NK-92 treated with Interleukin-12 subunit alpha and Interleukin-12 subunit beta, amount 100 ng/mL, for 24 hours (cell line): ENCODE data around the gene METTL4.

ENCODE experiments used
- DNase-seq: peaks from one replicate; lab custom pipeline; 2025; lab: John Stamatoyannopoulos, UW

Gene METTL4, protein sequence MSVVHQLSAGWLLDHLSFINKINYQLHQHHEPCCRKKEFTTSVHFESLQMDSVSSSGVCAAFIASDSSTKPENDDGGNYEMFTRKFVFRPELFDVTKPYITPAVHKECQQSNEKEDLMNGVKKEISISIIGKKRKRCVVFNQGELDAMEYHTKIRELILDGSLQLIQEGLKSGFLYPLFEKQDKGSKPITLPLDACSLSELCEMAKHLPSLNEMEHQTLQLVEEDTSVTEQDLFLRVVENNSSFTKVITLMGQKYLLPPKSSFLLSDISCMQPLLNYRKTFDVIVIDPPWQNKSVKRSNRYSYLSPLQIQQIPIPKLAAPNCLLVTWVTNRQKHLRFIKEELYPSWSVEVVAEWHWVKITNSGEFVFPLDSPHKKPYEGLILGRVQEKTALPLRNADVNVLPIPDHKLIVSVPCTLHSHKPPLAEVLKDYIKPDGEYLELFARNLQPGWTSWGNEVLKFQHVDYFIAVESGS

DNA sequence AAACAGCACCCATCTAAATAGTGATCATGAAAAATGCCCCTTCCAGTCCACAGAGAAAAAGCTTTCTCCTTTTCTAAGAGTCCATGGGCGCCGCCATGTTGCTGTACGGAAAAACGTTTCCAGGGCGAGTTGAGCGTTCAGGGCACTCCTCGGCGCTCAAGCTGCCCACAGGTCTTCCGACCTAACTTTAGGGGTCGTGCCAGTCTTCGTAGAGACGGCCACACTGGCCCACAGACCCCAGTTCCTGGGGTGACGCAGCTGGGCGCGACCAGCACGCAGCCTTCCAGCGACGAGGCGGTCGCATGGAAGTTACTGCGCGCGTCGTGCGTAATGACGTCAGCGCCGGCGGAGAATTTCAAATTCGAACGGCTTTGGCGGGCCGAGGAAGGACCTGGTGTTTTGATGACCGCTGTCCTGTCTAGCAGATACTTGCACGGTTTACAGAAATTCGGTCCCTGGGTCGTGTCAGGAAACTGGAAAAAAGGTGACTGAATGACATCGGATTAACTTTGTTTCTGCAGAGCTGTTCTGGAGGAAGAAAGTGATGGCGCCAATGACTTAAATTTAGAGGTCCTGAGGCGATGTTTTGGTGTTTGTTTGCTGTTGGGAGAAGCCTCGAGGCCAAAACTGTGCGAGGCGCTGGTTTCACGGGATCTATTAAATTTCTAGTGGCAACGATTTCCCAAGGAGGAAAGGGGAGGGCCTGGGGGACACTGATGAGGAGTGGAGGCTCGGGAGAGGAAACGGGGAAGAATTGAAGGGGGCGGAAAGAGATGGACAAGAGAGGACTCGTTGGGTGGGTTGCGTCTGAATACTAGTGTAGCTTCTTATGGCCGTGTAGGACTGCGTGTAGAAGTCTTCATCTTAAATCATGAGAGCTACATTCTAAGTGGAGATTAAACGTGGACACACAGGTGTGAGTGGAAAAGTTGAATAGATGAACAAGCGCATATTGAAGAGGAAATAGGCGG, at the start of gene METTL4, which contains the start of gene NDC80:
METTL4 (minus strand) TSS at position 306 of the 971 bp plus-strand sequence. CDS start 4,289 bp downstream, outside the sequence.
NDC80 (plus strand) TSS at position 358 of the 971 bp plus-strand sequence. CDS start 1,429 bp downstream, outside the sequence.
- DNase-seq: peak; percentile 65

DNA sequence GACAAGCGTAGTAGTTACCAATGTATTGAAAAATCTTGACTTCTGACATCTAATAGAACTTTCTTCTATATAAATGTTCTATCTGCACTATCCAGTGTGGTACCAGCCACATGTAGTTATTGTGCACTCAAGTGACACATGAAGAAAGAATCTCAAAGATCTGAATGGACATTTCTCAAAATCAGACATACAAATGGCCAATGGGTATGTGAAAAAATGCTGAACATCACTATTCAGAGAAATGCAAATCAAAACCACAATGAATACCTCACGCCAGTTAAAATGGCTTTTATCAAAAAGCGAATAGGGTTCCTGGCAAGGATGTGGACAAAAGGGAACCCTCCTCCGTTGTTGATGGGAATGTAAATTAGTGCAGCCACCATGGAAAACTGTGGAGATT, 46.7 kb upstream of the METTL4 start:
- DNase-seq: no peak

DNA sequence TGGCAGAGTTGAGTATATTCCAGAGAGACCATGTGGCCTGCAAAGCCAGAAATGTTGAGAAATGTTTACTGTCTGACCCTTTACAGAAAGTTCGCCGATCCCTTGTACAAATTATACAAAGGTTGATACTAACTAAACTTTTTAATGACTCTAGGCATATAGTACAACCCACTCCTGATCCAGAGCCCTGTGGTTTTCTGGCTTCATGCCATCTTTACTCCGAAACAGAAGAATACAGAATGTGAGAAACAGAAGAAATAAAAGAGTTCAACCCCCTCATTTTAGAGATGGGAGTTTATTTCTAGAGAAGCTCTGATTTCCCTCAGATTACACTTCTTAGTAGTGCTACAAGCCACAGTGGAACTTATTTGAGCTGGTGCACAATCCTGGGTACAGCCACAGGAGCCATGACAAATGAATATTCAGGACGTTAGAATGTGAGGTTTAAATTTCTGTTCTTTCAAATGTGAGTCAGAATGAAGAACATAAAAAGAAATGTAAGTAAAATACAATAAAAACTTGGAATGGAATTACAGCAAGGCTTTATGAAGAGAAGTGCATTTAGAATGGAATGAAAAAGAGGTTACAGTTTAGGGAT, 46.2 kb upstream of the METTL4 start:
- DNase-seq: no peak

DNA sequence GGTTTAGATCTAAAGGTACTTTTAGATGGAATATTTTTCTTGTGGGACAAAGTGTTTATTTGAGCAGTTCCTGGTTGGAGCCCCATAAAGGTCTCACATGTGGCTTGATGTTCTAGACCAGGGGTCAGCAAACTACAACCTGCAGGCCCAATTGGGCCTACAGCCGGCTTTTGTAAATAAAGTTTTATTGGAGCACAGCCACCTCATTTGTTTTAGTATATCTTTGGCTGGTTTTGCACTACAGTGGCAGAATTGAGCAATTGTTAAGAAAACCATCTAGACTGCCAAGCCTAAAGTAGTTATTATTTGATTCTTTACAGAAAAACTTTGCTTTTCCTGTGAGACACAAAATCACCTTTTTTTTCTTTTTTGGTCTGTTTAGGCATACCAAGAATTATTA, 41.7 kb upstream of the METTL4 start:
- no peak for DNase-seq

DNA sequence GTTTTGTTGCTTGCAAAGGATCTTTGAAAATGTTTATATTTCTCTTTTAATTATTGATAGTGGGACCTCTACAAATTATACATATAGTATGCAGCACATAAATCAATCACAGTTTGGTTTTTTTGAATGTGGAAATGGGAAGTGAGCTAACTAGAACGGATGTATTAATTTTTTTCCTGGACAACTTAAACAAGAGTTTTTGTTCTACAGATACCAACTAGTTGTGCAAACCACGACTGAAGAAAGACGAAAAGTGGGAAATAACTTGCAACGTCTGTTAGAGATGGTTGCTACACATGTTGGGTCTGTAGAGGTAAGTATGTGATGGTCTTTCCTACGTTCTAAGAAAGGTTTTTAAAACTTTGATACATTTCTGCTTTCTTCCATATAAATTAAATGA, 39.2 kb upstream of the METTL4 start:
- no peak for DNase-seq

DNA sequence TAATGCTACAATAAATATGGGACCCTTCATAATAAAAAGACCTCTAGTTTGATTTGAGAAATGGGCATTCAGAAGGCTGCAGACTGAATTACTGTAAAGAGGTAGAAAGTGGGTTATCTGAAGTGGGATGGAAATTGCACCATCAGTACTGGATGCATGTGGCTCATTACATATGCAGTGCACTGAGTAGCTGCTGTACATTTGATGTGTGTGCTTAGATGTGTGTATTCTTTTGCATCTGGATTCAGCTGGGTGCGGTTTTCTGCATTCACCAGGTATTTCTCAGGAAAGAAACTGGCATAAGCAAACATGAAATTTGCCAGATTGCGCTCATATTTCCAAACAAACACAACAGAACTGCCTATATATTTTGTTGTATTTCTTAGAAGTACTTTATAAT, 38.3 kb upstream of the METTL4 start:
- no peak for DNase-seq

DNA sequence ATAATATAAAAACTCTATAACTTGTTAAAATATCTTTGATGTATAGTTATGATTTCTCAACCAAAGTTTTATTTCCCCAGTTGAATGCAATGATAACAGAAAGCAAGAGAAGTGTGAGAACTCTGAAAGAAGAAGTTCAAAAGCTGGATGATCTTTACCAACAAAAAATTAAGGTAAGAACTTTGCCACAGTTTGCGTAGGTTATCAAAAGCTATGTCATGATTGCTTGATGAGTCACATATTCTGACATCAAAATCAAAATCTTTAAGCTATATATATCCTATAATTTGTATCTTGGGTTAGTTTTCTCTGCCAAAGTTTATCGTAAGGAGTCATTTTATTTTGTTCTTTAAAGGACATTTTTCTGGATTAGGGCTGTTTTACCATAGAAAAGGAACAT, 35.0 kb upstream of the METTL4 start:
- no peak for DNase-seq

DNA sequence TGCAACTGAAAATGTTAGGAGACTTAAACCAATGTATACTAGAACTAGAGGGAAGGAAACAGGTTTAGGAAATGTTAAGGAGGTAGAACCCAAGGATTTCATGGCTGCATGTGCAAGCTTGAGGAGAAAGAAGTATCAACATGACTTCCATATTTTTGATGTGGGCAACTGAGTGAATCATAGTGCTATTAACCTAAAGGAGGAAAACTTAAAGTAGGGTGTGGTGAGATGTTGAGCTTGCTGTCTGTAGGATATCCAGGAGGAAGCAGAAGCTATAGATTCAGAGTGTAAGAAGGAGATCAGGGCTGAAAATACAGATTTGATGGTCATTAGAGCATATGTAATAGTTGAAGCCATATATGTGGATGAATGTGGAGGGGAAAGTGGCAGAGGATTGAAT, 31.5 kb upstream of the METTL4 start:
- DNase-seq: no peak

DNA sequence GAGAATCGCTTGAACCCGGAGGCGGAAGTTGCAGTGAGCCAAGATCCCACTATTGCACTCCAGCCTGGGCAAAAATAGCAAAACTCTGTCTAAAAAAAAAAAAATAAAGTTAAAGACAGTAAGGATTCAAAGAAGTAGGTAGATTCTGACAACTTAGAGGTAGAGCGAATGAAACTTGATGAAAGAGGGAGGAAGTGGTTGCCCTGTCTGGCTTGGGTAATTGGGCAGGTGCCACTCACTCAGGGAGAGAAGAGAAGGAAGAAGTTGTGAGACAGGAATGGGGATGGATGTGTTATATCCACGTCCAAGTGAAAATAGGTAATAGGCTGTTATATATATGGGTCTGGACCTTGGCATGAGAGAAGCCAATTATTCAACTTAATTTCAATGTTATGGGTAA, 26.3 kb upstream of the METTL4 start:
- DNase-seq: no peak

DNA sequence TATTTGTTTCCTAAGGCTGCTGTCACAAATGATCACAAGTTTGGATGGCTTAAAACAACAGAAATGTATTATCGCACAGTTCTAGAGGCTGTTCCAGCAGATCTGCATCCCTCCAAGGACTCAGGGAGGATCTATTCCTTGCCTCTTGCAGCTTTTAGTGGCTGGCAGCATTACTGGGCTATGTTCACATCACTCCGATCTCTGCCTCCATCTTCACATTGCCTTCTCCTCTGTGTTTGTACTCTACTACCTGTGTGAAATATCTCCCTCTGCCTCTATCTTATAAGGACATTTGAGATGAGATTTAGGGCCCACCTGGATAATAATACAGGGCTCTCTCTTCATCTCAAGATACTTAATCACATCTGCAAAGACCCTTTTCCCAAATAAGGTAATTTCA, 19.0 kb upstream of the METTL4 start:
- DNase-seq: no peak

DNA sequence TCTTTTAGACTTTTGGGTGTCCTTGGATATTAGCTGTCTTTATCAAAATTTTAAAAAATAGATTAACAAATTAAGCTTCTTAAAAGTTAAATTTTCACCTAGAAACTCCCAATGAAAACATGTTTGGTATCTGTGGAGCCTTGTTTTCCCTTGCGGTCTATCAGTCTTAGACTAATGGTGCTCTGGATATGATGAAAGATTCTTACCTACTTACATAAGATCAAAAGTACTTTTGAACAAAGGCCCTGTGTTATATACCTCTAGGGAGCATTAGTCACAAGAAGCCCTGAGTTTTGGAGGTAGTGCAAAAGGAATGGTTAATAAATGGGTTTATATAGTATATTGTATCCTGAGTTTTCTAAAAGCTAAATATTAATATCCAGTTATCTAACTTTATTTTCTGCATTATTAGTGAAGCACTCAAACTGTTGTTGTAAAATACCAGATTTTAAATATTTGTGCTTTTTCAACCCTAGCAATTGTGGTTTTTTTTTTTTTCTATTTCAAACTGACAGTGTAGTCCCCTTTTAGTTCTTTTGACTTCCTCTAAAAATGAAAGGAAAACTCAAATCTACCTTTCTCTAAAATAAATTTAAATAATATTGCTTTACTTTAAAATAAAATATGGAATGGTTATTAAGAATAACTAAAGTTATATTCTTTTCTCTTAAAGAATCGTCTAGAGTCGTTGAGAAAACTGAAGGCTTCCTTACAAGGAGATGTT, 18.2 kb upstream of the METTL4 start:
- no peak for DNase-seq

DNA sequence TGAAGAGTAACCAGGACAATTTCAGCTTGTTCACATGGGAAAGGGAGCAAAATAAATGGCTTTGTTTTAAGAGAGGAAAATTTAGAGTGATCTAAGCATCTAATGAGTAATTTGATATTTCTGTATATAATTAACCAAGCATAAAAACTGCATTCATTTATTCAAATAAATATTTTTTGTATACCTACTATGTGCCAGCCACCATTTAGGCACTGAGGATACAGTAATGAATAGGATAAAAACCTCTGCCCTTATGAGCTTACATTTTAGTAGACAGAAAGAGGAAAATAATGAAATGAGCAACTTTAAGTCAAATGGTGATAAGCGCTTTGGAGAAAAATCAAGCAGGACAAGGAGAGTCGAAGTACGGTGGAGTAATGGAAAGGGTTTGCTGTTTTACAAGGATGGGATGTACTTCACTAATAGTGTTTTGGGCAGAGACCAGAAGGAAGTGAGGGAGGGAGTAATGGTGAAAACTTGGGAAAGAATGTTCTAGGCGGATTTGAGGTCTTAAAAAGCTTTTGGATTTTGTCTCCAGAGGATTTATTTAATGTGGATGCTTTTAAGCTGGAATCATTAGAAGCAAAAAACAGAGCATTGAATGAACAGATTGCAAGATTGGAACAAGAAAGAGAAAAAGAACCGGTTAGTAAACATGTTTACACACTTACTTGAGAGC, 17.5 kb upstream of the METTL4 start:
- DNase-seq: no peak

DNA sequence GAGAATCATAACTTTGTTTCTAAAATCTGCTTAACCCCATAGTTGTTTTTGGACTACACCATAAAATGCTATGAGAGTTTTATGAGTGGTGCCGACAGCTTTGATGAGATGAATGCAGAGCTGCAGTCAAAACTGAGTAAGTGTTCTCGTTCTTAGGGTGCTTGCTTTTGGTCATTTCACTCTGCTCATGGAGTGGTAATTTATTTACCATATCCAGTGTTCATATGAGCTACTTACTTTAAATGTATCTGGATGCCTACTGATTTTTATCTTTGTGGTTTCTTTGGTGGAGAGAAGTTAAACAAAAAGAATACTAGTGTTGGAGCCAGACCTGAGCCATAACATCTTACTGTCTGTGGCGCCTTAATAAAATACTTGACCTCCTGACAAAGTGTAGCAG, 16.5 kb upstream of the METTL4 start:
- no peak for DNase-seq

DNA sequence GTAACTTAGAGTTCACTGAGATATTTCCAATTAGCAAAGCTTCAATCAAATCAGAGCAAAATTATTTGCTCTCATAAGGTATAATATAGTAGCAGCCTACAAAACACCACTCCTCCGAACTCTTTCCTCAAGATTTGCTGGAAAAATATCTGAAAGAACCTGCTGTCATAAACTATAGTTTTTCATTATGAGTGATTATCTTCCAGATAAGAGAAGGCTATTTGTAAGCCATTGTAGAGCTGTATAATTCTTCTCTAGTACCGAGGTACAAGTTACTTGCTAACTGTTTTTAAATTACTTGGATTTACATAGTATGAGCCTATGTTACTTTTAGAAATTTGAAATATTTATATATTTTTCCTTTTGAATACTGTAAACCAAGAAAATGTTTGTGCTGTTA, 2.1 kb upstream of the METTL4 start:
- DNase-seq: no peak

DNA sequence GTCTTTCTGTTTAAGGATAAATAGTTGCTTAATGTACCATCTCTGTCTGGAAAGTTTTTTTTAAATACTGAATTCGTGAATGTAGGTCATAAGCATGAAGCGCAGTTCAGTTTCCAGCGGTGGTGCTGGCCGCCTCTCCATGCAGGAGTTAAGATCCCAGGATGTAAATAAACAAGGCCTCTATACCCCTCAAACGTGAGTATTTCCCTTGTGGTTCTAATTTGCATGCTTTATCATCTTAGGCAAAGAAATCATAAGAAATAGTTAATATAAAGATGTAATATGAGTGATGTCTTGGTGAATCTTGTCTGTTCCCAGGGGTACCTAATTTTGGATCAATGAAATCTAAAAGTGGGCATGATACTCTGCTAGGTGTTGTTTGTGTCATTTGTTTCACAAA, 1.6 kb upstream of the METTL4 start:
- DNase-seq: no peak

DNA sequence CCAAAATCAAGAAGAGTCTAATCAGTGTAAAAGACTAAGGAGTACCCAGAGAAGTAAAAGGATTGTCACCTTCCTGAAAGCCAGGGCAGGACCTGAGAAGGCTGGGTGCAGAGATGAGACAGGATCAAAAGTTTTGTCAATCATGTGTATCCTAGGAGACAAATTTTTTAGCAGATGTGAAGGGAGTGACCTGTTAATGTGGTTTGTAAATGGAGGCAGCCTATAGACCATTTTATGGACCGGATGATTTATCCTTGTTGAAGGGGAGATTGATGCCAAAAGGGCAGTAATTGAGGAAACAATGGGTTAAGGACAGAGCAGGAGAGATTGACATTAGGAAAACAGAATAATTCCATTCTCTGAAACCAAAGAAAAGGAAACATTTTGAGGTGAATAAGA, 865 bp upstream of the METTL4 start:
- DNase-seq: no peak

DNA sequence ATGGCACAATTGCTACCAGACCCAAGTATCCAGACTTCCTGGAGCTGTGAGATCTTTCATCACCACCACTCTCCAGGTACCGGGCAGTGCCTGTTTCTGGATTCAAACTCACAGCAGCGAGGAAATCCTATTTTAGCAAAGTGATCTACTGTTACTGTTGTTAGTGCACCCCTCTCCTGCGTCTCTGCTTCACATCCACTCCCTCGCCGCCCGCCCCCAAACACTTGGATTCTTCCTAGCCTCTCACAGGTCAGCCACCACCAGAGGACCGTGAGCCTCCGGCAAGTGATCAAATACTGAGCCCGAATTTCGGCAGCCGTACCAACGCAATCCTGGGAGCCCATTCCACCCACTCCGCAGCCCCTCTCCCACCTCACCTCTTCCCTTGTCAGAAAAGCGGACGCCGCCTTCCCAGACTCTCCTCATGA, 519 bp downstream of the METTL4 start:
- peak; percentile 9 for DNase-seq

DNA sequence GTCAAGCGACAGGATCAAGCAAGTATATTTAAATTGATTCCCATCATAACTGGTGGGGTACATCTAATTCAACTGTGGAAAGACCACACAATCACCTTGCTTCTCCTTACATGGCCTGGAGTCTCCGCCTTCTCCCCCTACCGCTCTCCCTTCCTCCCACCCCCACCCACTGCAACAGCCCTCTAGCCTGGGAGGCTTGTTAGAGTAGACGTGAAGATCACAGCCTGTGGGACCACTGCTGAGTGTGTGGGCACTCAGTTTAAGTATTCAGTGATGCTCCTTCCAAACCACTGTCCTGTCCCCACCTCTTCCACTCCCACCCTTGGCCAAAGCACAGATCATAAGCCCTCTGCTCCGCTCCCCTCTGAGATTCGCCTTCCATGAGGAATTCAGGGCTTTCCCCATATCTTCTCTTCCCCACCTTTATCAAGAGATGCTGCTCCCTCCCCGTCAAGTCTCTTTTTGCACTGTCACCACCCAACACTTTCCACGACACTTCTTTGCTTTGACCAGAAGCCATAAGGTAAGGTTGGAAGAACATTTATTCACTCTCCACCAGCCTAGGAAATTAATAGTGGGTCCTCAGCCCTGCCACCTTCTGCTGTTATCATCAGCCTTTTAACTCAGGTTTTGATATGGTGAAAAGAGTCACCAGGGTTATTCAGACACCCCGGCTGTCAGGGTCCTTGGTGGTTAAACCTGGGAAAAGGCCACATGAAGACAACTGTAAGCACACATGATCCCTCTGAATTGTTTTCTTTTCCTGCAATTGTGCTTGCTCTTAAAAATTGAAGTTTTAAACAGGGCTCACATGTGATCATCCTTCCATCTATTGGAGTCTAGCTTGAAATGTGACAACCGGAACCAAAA, 1.7 kb downstream of the METTL4 start:
- DNase-seq: no peak

DNA sequence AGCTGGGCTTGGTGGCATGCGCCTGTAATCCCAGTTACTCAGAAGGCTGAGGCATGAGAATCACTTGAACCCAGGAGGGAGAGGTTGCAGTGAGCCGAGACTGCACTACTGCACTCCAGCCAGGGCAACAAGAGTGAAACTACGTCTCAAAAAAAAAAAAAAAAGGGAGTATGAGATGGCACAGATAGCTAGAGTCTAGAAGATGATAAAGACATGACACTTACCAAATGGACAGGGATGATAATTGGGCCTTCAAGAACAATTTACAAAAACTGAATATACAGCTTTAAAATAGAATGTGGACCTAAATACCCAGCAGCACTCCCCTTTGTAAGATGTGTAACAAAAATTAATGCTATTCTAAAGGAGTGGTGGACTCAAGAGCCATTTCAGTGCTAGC, 2.7 kb downstream of the METTL4 start:
- no peak for DNase-seq

DNA sequence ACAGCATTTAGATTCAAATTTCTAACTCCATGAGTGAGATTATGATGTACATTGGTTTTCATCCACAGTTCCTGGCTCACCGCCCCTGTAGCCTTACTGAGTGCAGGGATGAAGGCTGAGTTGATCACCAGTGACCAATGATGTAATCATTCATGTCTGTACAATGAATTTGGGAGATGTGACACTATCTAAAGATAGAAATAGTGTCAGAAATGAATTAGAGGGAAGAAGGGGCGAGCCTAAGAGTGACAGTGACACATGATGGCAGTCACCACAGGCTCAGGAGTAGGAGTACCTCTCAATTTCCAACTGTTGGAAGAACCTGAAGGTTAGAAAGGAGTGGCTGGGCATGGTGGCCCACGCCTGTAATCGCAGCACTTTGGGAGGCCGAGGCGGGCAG, 3.2 kb downstream of the METTL4 start:
- no peak for DNase-seq
